HepG2 (cell line): ENCODE data around the gene LRRC74A. TPM values are rescaled to one million over a fixed set of nuclear protein-coding genes. Genes with fewer than 3 reads are reported as not detected.

Experiments used
- ATAC-seq: fragments of 200-7000 bp; cut with Tn5 transposase; 3 replicates; pipeline ENCODE4 v1.9.1; 2020; ENCODE audit warnings: mild to moderate bottlenecking, moderate library complexity
- BruUV-seq: library from RNA; stranded (reverse); fragments of 400-500 nt; replicated peaks from 2 replicates; lab custom pipeline; 2021; lab: Mats Ljungman, UMichigan
- CTCF ChIA-PET: fragments of 300-600 bp; formaldehyde crosslinking; extraction: SDS; loops from one replicate; lab custom pipeline; 2021; ENCODE audit warnings: low total read pairs, inconsistent platforms, low intra/inter-chr PET ratio; lab: Yijun Ruan, JAX
- POLR2A ChIA-PET: fragments of 350-600 bp; sonication (Branson Sonifier 250); formaldehyde crosslinking; loops from one replicate; lab custom pipeline; 2020; ENCODE audit warnings: antibody characterized with exemption, inconsistent platforms; lab: Yijun Ruan, JAX
- DNase-seq: peaks from one replicate; pipeline ENCODE4 v3.0.0-alpha.2; 2015; ENCODE audit warnings: low spot score
- FAIRE-seq: peaks from 3 replicates; lab custom pipeline; 2011; peaks lifted over from hg19 to GRCh38; lab: Jason Lieb, UNC
- H2AFZ ChIP-seq: one replicate; pipeline ENCODE4 v1.6.1; 2011; ENCODE audit warnings: low read length, inconsistent platforms
- H3K27ac ChIP-seq: fragments of 300-600 bp; 3 replicates; pipeline ENCODE4 v1.8.0; 2011; ENCODE audit warnings: mixed run types, mild to moderate bottlenecking, mixed read lengths, low read length, inconsistent platforms; ENCODE audit not compliant: insufficient read depth; ENCODE audit errors: extremely low read length
- H3K27me3 ChIP-seq, 2 experiments: fragments of 200-600 bp in 1 of 2; 2 replicates in 1 of 2; 3 replicates in 1 of 2; pipeline versions ENCODE4 v1.6.0 to v1.8.0; 2011; ENCODE audit warnings: low read length in 2 of 2, mild to moderate bottlenecking in 2 of 2, moderate library complexity in 2 of 2, inconsistent platforms in 1 of 2; ENCODE audit not compliant: insufficient read depth in 2 of 2, control insufficient read depth in 1 of 2
- H3K36me3 ChIP-seq, 2 experiments: fragments of 200-600 bp in 1 of 2; replicated peaks in 1 of 2; 2 replicates in 1 of 2; 3 replicates in 1 of 2; pipeline versions ENCODE4 v1.5.1 to v1.8.0; 2011; ENCODE audit warnings: low read length in 2 of 2, inconsistent platforms in 1 of 2; ENCODE audit not compliant: insufficient read depth in 2 of 2, control insufficient read depth in 1 of 2
- H3K4me1 ChIP-seq: 2 replicates; pipeline ENCODE4 v1.5.1; 2012; ENCODE audit warnings: low read length, inconsistent platforms; ENCODE audit not compliant: insufficient read depth
- H3K4me2 ChIP-seq: 2 replicates; pipeline ENCODE4 v1.6.0; 2011; ENCODE audit warnings: low read depth, low read length, inconsistent platforms
- H3K4me3 ChIP-seq, 3 experiments: fragments of 200-600 bp in 1 of 3; sonication (generic), shearing (Covaris generic) in 1 of 3; replicated peaks in 1 of 3; 2 replicates each; pipeline ENCODE4 v1.5.1; 2011 to 2016; ENCODE audit warnings: low read length in 3 of 3, inconsistent platforms in 2 of 3, low read depth in 2 of 3, mild to moderate bottlenecking in 2 of 3, control low read depth in 1 of 3, mixed read lengths in 1 of 3; ENCODE audit not compliant: insufficient read depth in 1 of 3
- H3K79me2 ChIP-seq: one replicate; pipeline ENCODE4 v1.6.1; 2011; ENCODE audit warnings: low read length, inconsistent platforms; ENCODE audit not compliant: insufficient read depth
- H3K9ac ChIP-seq: 2 replicates; pipeline ENCODE4 v1.6.0; 2011; ENCODE audit warnings: mild to moderate bottlenecking, low read depth, low read length, inconsistent platforms; ENCODE audit not compliant: insufficient read depth
- H3K9me3 ChIP-seq: 2 replicates; pipeline ENCODE4 v1.5.1; 2012; ENCODE audit warnings: mild to moderate bottlenecking, low read length
- H4K20me1 ChIP-seq: 2 replicates; pipeline ENCODE4 v1.6.0; 2011; ENCODE audit warnings: inconsistent platforms, mild to moderate bottlenecking, low read length, moderate library complexity; ENCODE audit not compliant: insufficient read depth
- HNRNPLL ChIP-seq: fragments of 200-400 bp; formaldehyde crosslinking; IDR thresholded peaks from 2 replicates; pipeline ENCODE4 v1.6.1; 2017; ENCODE audit warnings: mild to moderate bottlenecking, low read depth, low read length; ENCODE audit not compliant: poor library complexity, severe bottlenecking
- PITX1 ChIP-seq: sonication (generic); formaldehyde crosslinking; IDR thresholded peaks from 2 replicates; pipeline ENCODE4 v1.5.1; 2020; ENCODE audit warnings: mild to moderate bottlenecking, missing genetic modification reagents
- RFX1 ChIP-seq: fragments of 450-650 bp; IDR thresholded peaks from 2 replicates; pipeline ENCODE4 v1.6.1; 2017
- SATB2 ChIP-seq: sonication (generic); formaldehyde crosslinking; IDR thresholded peaks from 2 replicates; pipeline ENCODE4 v1.5.0; 2020; ENCODE audit warnings: missing genetic modification reagents
- TFDP2 ChIP-seq: sonication (generic); formaldehyde crosslinking; IDR thresholded peaks from 2 replicates; pipeline ENCODE4 v1.4.0; 2020; ENCODE audit warnings: missing genetic modification reagents
- THAP8 ChIP-seq: sonication (generic); formaldehyde crosslinking; IDR thresholded peaks from 2 replicates; pipeline ENCODE4 v1.5.1; 2020; ENCODE audit warnings: missing genetic modification reagents, mild to moderate bottlenecking, borderline replicate concordance
- TP53 ChIP-seq: sonication (generic); formaldehyde crosslinking; conservative IDR thresholded peaks from 2 replicates; pipeline ENCODE4 v1.4.0; 2020; ENCODE audit warnings: missing genetic modification reagents
- ZNF138 ChIP-seq: sonication (generic); formaldehyde crosslinking; IDR thresholded peaks from 2 replicates; pipeline ENCODE4 v1.5.0; 2020; ENCODE audit warnings: mild to moderate bottlenecking, low read depth, missing genetic modification reagents
- ZNF275 ChIP-seq: sonication (generic); formaldehyde crosslinking; IDR thresholded peaks from 2 replicates; pipeline ENCODE4 v1.8.0; 2022; ENCODE audit warnings: missing genetic modification reagents, mild to moderate bottlenecking, inconsistent platforms, borderline replicate concordance
- ZNF543 ChIP-seq: sonication (generic); formaldehyde crosslinking; IDR thresholded peaks from 2 replicates; pipeline ENCODE4 v1.4.0; 2020; ENCODE audit warnings: mild to moderate bottlenecking, missing genetic modification reagents
- ZNF572 ChIP-seq: sonication (generic); formaldehyde crosslinking; IDR thresholded peaks from 2 replicates; pipeline ENCODE4 v1.5.1; 2020; ENCODE audit warnings: mild to moderate bottlenecking, missing genetic modification reagents
- ZNF598 ChIP-seq: sonication (generic); formaldehyde crosslinking; IDR thresholded peaks from 2 replicates; pipeline ENCODE4 v1.5.1; 2020; ENCODE audit warnings: mild to moderate bottlenecking, missing genetic modification reagents, borderline replicate concordance
- WGBS: methylation state at CpG from one replicate; pipeline ENCODE4 v1.1.6; 2017; ENCODE audit warnings: low lambda C conversion rate; 5-methylcytosine and 5-hydroxymethylcytosine counted together
- in situ Hi-C: cut with HindIII; loops from 2 replicates; pipeline ENCODE4 v1.10.0; 2017; ENCODE audit warnings: low pct_unique_long_range_greater_than_20kb; ENCODE audit not compliant: extremely low pct_ligation_motif_present
- intact Hi-C: fragments of 100-400 bp; cut with micrococcal nuclease; formaldehyde crosslinking; loops from one replicate; pipeline ENCODE4 v1.10.0; 2022; ENCODE audit not compliant: unreplicated experiment
- polyA plus RNA-seq, 8 experiments: library from polyadenylated mRNA; depleted of rRNA in 3 of 8; stranded (reverse) in 7 of 8; unstranded in 1 of 8; fragments of >200 nt; fragmentation: Illumina TruSeq in 4 of 8; extraction: Trizol in 4 of 8; gene quantifications; 2 replicates each; pipeline versions ENCODE4 v1.2.1 to v1.2.3, GENCODE V29; 2011 to 2016; ENCODE audit warnings: low read depth in 4 of 8, missing spikeins in 1 of 8, mixed read lengths in 1 of 8; ENCODE audit not compliant: insufficient read depth in 1 of 8
- total RNA-seq, 5 experiments: library from RNA; depleted of rRNA; stranded (reverse); fragments of >200 nt; fragmentation: Illumina TruSeq; extraction: Trizol; gene quantifications; 2 replicates each; pipeline ENCODE4 v1.2.3, GENCODE V29; 2016; ENCODE audit warnings: low read depth in 1 of 5

LRRC74A gene
- total and polyA plus RNA-seq, 2 of the 13 experiments (the other 11 are each of a cell fraction or from before 2014, with no cell fraction given): not detected

GRCh38 chr14:76884853-76885276, 58.7 kb downstream of the LRRC74A start (continued):
- TF ChIP-seq SATB2 (CRISPR knock-in tag) (no peak), TP53 (CRISPR knock-in tag) (no peak)

GRCh38 chr14:76887191-76887590, 61.0 kb downstream of the LRRC74A start:
- WGBS: 20% methylated on average over 6 of the region's 6 CpGs
- FAIRE-seq (no peak), ATAC-seq (no peak), DNase-seq (no peak)
- no peak overlapping the region for H3K4me2 ChIP-seq
- H2AFZ ChIP-seq: no peak overlapping the region
- no peaks in the 10 kb centered on the region for H3K79me2 ChIP-seq
- no peak overlapping the region for H3K9ac ChIP-seq
- in situ Hi-C loops: no loop called here
- ChIA-PET CTCF (no interaction called here), POLR2A (no interaction called here)
- H3K27ac ChIP-seq: no peak overlapping the region
- no peaks in the 10 kb centered on the region for H3K36me3 ChIP-seq
- H3K4me1 ChIP-seq: no peaks in the 10 kb centered on the region
- H3K9me3 ChIP-seq: peaks cover 1% of the 10 kb centered on the region; the same call in 1 of the 2 replicates
- peaks cover 5 to 30% of the 10 kb centered on the region in 2 experiments; a peak in 4 of 5 replicates for H3K27me3 ChIP-seq
- no peaks in the 10 kb centered on the region for H4K20me1 ChIP-seq
- no peak overlapping the region for H3K4me3 ChIP-seq
- no peak for TF ChIP-seq TFDP2 (CRISPR knock-in tag)
- TF ChIP-seq RFX1: no peak
- TF ChIP-seq THAP8 (CRISPR knock-in tag): no peak
- TF ChIP-seq ZNF598 (CRISPR knock-in tag): no peak
- TF ChIP-seq PITX1: no peak
- TF ChIP-seq ZNF138 (CRISPR knock-in tag): no peak
- no peak for TF ChIP-seq ZNF543 (CRISPR knock-in tag)
- no peak for TF ChIP-seq ZNF275
- TF ChIP-seq ZNF572 (CRISPR knock-in tag): no peak
- TF ChIP-seq HNRNPLL: no peak
- intact Hi-C loops: no loop called here
- BruUV-seq: no TSS peak
